Transverse colon (tissue), 4 donors: Measurements from ENCODE around the gene CYB5D1.
A peak's percentile ranks its signal among the peaks of the same experiment; 100 is the strongest.

Experiments
- CTCF ChIP-seq, 5 experiments: fragments of 200-600 bp in 3 of 5; fragments of 450-650 bp in 2 of 5; sonication (generic) in 3 of 5; IDR thresholded peaks; 1 replicate in 2 of 5; 2 replicates in 3 of 5; pipeline ENCODE4 v1.5.1; 2016 to 2017; ENCODE audit warnings: antibody characterized with exemption in 5 of 5, inconsistent platforms in 3 of 5, mild to moderate bottlenecking in 2 of 5, moderate library complexity in 1 of 5
- POLR2A ChIP-seq: fragments of 450-650 bp; IDR thresholded peaks from one replicate; pipeline ENCODE4 v1.6.1; 2016; ENCODE audit warnings: antibody characterized with exemption, mild to moderate bottlenecking, moderate library complexity
- POLR2AphosphoS5 ChIP-seq, 3 donors: sonication (generic); formaldehyde crosslinking; IDR thresholded peaks; one replicate each; pipeline ENCODE4 v1.6.1; 2016; ENCODE audit warnings: antibody characterized with exemption in 3 of 3

DNA sequence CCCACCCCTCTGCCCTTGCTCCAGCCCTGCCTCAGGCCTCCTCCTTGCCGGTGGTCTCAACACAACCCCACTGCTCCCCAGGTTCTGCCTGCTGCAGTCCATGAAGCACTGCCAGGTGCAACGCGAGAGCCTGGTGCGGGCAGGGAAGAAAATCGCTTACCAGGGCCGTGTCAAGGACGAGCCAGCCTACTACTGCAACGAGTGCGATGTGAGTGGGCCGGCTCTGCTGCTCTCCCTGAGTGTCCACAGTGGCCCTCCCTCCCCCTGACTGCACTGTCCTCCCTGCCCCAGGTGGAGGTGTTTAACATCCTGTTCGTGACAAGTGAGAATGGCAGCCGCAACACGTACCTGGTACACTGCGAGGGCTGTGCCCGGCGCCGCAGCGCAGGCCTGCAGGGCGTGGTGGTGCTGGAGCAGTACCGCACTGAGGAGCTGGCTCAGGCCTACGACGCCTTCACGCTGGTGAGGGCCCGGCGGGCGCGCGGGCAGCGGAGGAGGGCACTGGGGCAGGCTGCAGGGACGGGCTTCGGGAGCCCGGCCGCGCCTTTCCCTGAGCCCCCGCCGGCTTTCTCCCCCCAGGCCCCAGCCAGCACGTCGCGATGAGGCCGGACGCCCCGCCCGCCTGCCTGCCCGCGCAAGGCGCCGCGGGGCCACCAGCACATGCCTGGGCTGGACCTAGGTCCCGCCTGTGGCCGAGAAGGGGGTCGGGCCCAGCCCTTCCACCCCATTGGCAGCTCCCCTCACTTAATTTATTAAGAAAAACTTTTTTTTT is 4.7 kb upstream of the CYB5D1 start:
- TF ChIP-seq CTCF (IDR thresholded peaks at IDR 0.05), result no peak
- TF ChIP-seq POLR2AphosphoS5 (IDR thresholded peaks at IDR 0.05), result no peak
- TF ChIP-seq POLR2A, result peak; percentile 5
